ENCODE data around the gene MYO7A. TPM values are rescaled to one million over a fixed set of nuclear protein-coding genes. Genes with fewer than 3 reads are reported as not detected.

The MYO7A gene
- total and polyA plus RNA-seq, 2 donors (not counting 3 experiments of a cell fraction or from before 2014, with no cell fraction given): 1.3 to 3.6 TPM

DNA sequence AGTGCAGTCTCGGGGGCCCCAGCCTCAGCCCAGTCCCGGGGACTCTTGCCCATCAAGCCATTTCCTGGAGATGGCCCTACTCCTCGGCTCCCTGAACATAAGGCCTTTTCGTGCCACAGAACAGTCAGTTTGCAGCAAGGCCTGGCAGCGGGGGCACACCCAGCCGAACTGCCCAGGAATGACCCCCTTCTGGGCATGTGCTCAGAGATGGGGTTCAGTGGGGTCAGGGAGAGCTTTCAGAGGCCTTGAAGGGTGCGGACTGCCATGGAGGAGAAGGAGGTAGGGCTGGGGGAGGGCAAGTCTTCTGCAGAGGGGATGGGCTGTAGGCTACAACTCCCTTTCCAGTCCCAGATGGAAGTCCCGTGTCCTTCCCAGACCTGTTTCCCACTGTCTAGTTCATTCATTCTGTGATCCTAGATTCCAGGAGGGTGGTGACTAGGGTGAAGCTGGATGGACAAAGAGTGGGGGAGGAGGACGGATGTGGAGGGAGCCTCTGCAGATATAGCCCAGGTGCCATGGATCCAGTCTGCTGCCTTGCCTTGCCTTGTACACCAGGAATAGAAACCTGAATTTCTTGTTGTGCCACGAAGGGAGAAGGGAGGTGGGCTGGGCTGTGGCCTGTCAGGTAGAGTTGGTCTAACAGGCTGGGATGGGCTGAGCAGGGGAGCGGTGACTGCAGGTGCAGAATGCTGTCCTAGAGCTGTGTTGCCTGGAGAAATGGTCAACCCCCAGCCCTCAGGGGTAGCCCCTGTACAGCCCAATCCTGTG is 39.6 kb upstream of the MYO7A start:
- dilution Hi-C loops (cut with MboI; ENCODE audit: extremely low pct_ligation_motif_present, low sequenced_read_pairs) (no loop called here), intact Hi-C loops (cut with micrococcal nuclease) (no loop called here)
- Histone ChIP-seq H3K4me1 (ENCODE audit: control insufficient read depth, extremely low read depth, insufficient read depth, low read length) (no peaks in the 10 kb centered on the region), H4K20me1 (replicated peaks; ENCODE audit: control insufficient read depth, extremely low read depth, insufficient read depth, low read length) (no peaks in the 10 kb centered on the region), H2AFZ (ENCODE audit: low read depth, low read length) (no peak overlapping the region), H3K27ac (ENCODE audit: insufficient read depth, low read depth, low read length) (no peak overlapping the region), H3K4me2 (ENCODE audit: insufficient read depth, low read length) (no peak overlapping the region), H3K79me2 (ENCODE audit: control insufficient read depth, insufficient read depth, low read length) (no peaks in the 10 kb centered on the region), H3K36me3 (ENCODE audit: control insufficient read depth in 2 of 2, extremely low read depth in 1 of 2, insufficient read depth in 2 of 2, low read length in 2 of 2) (no peaks in the 10 kb centered on the region), H3K9ac (replicated peaks; ENCODE audit: extremely low read depth, insufficient read depth, low read length) (no peak overlapping the region), H3K27me3 (ENCODE audit: control insufficient read depth in 2 of 2, insufficient read depth in 2 of 2, low read length in 2 of 2) (no peaks in the 10 kb centered on the region), H3K9me3 (replicated peaks; ENCODE audit: control insufficient read depth, insufficient read depth, low read length) (no peaks in the 10 kb centered on the region), H3K4me3 (replicated peaks in 1 of 3; ENCODE audit: insufficient read depth in 1 of 3, low read depth in 1 of 3, low read length in 3 of 3) (no peak overlapping the region), H3K9me1 (replicated peaks; ENCODE audit: control insufficient read depth, extremely low read depth, insufficient read depth, low read length) (no peaks in the 10 kb centered on the region)
- BruUV-seq (replicated peaks): no TSS peak
- ChIA-PET POLR2A (no interaction called here), CTCF (interaction anchor here (0.6 to 7.3 kb wide), 4 partner anchors 15 to 40 kb away, joined by 3 to 316 read pairs (median 118); partner anchors contain the start of genes CAPN5 and OMP)
- DNase-seq (ENCODE audit: low read depth, low spot score) (no peak), FAIRE-seq (no peak)
- TF ChIP-seq, protein P1, sequence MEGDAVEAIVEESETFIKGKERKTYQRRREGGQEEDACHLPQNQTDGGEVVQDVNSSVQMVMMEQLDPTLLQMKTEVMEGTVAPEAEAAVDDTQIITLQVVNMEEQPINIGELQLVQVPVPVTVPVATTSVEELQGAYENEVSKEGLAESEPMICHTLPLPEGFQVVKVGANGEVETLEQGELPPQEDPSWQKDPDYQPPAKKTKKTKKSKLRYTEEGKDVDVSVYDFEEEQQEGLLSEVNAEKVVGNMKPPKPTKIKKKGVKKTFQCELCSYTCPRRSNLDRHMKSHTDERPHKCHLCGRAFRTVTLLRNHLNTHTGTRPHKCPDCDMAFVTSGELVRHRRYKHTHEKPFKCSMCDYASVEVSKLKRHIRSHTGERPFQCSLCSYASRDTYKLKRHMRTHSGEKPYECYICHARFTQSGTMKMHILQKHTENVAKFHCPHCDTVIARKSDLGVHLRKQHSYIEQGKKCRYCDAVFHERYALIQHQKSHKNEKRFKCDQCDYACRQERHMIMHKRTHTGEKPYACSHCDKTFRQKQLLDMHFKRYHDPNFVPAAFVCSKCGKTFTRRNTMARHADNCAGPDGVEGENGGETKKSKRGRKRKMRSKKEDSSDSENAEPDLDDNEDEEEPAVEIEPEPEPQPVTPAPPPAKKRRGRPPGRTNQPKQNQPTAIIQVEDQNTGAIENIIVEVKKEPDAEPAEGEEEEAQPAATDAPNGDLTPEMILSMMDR (IDR thresholded peaks at IDR 0.05; ENCODE audit: extremely low read depth in 1 of 2, insufficient read depth in 1 of 2, low read depth in 1 of 2, low read length in 2 of 2): no peak
- no peak for TF ChIP-seq GATA2 (IDR thresholded peaks at IDR 0.05; ENCODE audit: insufficient read depth, insufficient read length, low read depth, low read length)
- TF ChIP-seq FOS (IDR thresholded peaks at IDR 0.05; ENCODE audit: borderline replicate concordance, insufficient read depth, low read length): no peak
- no peak for TF ChIP-seq POLR2AphosphoS5 (IDR thresholded peaks at IDR 0.05; ENCODE audit: insufficient read depth, low read depth, low read length)
- no peak for TF ChIP-seq MYC (IDR thresholded peaks at IDR 0.05; ENCODE audit: low read depth, low read length)
- TF ChIP-seq, protein P2, sequence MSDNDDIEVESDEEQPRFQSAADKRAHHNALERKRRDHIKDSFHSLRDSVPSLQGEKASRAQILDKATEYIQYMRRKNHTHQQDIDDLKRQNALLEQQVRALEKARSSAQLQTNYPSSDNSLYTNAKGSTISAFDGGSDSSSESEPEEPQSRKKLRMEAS (IDR thresholded peaks at IDR 0.05; ENCODE audit: insufficient read depth, insufficient read length): no peak
- no peak for TF ChIP-seq EZH2 (IDR thresholded peaks at IDR 0.05; ENCODE audit: borderline replicate concordance, low read depth, low read length, severe bottlenecking)
- no peak for TF ChIP-seq POLR2A (IDR thresholded peaks at IDR 0.05; ENCODE audit: low read depth, low read length)
- TF ChIP-seq JUN (IDR thresholded peaks at IDR 0.05; ENCODE audit: borderline replicate concordance, insufficient read depth, insufficient read length, low read depth): no peak

Data from endothelial cell of umbilical vein (primary cell).